IPS DF 6.9 (cell line): ENCODE data around the gene LRRC2.
A peak's percentile ranks its signal among the peaks of the same experiment; 100 is the strongest.

Source experiments
- DNase-seq: peaks from one replicate; pipeline ENCODE4 v3.0.0-alpha.2; 2013; ENCODE audit warnings: low read depth, low spot score
- H3K27ac ChIP-seq: one replicate; pipeline ENCODE4 v1.5.1; 2013; ENCODE audit warnings: low read length, control low read depth
- H3K27me3 ChIP-seq: 2 replicates; pipeline ENCODE4 v1.6.1; 2013; ENCODE audit warnings: mild to moderate bottlenecking, low read length; ENCODE audit not compliant: control insufficient read depth, insufficient read depth
- H3K36me3 ChIP-seq: 2 replicates; pipeline ENCODE4 v1.6.1; 2013; ENCODE audit warnings: low read length; ENCODE audit not compliant: control insufficient read depth, insufficient read depth
- H3K4me1 ChIP-seq: 2 replicates; pipeline ENCODE4 v1.6.1; 2013; ENCODE audit warnings: low read length; ENCODE audit not compliant: control insufficient read depth, insufficient read depth
- H3K4me3 ChIP-seq: 2 replicates; pipeline ENCODE4 v1.5.1; 2013; ENCODE audit warnings: mild to moderate bottlenecking, low read length
- H3K9me3 ChIP-seq: 2 replicates; pipeline ENCODE4 v1.6.1; 2013; ENCODE audit warnings: low read length, inconsistent platforms; ENCODE audit not compliant: control insufficient read depth, insufficient read depth
- WGBS: extraction: QIAGEN DNeasy Blood & Tissue Kit; methylation state at CpG from one replicate; pipeline ENCODE4 v1.1.7; 2013; ENCODE audit warnings: mixed read lengths, missing lambda C conversion rate; ENCODE audit not compliant: insufficient read length, insufficient coverage; 5-methylcytosine and 5-hydroxymethylcytosine counted together

Gene LRRC2

DNA sequence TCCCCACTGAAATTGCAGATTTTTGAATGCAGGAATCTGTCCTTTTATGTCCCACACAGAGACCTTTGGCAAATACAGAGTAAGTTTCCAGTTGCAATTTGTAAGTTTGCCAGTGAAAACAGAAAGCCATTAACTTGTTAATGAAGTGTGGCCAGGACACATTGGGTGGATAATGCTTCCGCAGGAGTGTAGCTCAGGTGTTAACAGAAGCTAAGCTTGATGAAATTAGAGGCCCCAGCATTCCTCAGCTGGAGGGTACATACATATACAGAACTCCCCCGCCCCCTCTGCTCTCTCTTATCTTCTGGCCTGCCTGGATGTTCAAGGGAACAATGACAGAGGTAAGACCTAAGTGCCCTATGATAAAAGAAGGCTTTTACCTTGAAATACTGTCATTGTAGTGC is 8.1 kb upstream of the LRRC2 start:
- H3K4me3 ChIP-seq, result no peak overlapping the region
- H3K27me3 ChIP-seq, result no peaks in the 10 kb centered on the region
- H3K9me3 ChIP-seq, result no peaks in the 10 kb centered on the region; the same call in 1 of the 2 replicates
- DNase-seq, result no peak
- H3K4me1 ChIP-seq, result peaks cover 3% of the 10 kb centered on the region; the same call in 1 of the 2 replicates
- WGBS, result no CpG with 5 or more reads among the region's 2 CpGs
- H3K36me3 ChIP-seq, result peaks cover 3% of the 10 kb centered on the region
- peak overlapping the region; percentile 23 for H3K27ac ChIP-seq

DNA sequence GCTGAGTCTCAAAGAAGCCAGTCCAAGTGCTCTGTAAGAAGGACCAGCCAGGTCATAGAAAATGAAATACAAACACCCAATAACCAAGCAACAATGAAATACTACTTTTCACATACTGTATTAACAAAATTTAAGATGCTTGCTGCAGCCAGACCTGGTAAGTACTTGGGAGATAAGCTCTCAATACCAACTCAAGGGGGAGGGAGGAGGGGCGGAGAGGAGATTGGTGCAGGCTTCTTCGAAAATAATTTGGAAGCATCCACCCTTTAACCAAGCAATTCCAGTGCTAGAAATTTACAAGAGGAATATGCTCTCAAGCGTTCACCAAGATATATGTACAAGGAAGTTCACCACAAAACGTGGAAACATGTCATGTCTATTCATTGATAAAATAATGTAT is 7.6 kb upstream of the LRRC2 start:
- peak overlapping the region; percentile 23 for H3K27ac ChIP-seq
- no peak overlapping the region for H3K4me3 ChIP-seq

DNA sequence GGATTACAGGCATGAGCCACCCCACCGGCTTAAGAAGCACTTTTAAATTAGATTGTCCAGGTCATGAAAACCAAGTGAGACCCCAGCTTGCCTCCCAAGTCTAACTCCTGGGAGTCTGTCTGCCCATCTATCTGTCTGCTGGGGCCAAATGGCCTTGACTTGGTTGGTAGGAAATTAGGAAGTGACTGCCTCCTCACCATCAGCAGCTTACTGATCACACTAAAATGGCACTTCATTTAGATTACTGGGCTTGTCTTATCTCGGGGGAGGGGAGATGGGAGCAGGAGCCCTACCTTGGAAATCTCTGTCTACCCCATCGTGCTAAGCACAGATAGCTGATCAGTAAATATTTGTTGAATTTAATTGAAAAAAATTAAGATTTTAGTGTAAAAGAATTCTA is 5.6 kb upstream of the LRRC2 start:
- Histone ChIP-seq H3K27me3 (no peaks in the 10 kb centered on the region), H3K9me3 (no peaks in the 10 kb centered on the region; the same call in 1 of the 2 replicates), H3K4me3 (no peak overlapping the region), H3K27ac (no peak overlapping the region), H3K4me1 (peaks cover 3% of the 10 kb centered on the region; the same call in 1 of the 2 replicates), H3K36me3 (no peaks in the 10 kb centered on the region)
- WGBS, result no CpG with 5 or more reads among the region's 3 CpGs
- no peak for DNase-seq

More for the DNA sequence above, 7.6 kb upstream of the LRRC2 start:
- no peak for DNase-seq
- H3K36me3 ChIP-seq, result no peaks in the 10 kb centered on the region
- H3K4me1 ChIP-seq, result peaks cover 3% of the 10 kb centered on the region; the same call in 1 of the 2 replicates
- no CpG with 5 or more reads among the region's 4 CpGs for WGBS
- H3K9me3 ChIP-seq, result no peaks in the 10 kb centered on the region; the same call in 1 of the 2 replicates
- no peaks in the 10 kb centered on the region for H3K27me3 ChIP-seq

DNA sequence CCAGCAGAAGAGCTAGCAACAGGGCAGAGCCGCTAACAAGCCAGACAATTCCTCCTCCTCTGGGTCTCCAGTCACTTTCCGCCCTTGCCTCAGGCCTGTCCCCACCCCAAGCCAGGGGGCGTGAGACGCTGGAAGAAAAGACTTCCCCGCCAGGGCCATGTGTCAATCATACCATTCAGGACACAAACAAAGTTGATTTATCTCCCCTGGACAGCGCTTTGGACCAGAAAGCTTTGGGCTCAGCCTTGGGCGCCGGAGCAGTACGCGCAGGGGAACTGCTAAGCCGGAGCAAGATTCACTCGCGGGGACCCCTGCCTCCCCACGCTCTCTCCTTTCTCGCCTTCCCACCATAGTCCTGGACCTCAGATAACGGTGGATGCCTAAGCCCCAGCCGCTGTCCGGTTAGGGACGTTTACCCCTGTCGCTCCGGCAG is 479 bp downstream of the LRRC2 start:
- no peak for DNase-seq
- WGBS, result no CpG with 5 or more reads among the region's 21 CpGs
- no peaks in the 10 kb centered on the region for H3K36me3 ChIP-seq
- H3K4me1 ChIP-seq, result peaks cover 3% of the 10 kb centered on the region; the same call in 1 of the 2 replicates
- H3K27me3 ChIP-seq, result no peaks in the 10 kb centered on the region
- no peak overlapping the region for H3K27ac ChIP-seq
- H3K4me3 ChIP-seq, result peak overlapping the region; percentile 33; the same call in 1 of the 2 replicates
- H3K9me3 ChIP-seq, result no peaks in the 10 kb centered on the region; the same call in 1 of the 2 replicates

DNA sequence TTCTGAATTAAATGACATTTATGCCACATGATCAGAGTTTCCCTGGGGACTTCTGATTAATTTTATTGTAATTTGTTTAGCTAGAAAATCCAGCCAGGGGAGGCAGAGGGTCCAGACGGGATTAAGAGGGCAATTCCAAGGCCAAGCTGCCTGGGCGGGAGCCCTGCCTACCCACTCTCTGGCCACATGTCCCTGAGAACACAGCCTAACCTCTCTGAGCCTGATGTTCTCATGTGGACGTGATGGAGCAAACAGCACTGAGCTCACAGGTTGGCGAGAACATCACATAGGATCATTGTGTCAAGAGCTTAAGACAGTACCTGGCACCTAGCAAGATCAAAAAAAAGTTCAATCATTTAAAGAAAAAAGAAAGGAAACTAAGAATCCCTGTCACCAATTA is 1.0 kb downstream of the LRRC2 start:
- H3K4me3 ChIP-seq, result no peak overlapping the region
- H3K27me3 ChIP-seq, result no peaks in the 10 kb centered on the region
- H3K4me1 ChIP-seq, result peaks cover 3% of the 10 kb centered on the region; the same call in 1 of the 2 replicates
- DNase-seq, result no peak
- no peaks in the 10 kb centered on the region for H3K36me3 ChIP-seq
- no peaks in the 10 kb centered on the region; the same call in 1 of the 2 replicates for H3K9me3 ChIP-seq
- no peak overlapping the region for H3K27ac ChIP-seq
- no CpG with 5 or more reads among the region's 4 CpGs for WGBS

DNA sequence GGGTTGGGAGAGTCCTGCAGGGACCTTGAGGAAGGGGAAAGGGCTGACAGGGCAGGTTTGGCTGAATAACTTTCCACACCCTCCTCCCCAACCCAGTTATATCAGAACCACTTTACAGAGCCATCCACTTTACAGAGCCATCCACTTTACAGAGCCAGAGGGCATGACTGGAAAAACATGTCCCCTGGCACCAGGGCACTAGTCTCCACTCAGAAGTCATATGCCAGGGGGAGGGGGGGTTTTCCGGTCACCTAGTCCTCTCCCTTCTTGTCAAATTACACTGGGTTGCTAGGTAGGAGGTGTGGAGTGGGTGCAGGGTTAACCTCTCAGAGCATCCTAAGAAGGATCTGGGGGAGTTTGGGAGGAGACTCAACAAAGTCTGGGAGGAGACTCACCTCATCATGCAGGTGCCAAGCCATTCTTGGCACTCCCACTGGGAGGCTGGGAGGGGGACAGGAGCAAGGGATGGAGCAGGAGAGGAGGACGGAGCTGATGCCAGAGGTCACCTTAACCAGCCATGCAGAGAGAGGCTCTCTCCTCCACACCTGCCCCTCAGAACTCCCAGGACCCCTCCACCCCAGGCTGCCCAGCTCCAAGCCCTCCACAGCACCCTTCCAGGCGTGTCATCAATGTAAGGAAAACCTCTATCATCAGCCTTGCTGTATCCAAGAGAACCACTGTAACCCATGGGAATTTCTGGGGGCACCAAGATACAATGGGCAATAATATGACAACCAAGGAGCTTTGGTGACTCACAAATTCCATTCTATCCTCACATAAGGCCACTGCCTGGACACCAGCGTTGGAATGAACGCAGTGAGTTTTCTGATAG is 1.7 kb downstream of the LRRC2 start:
- no CpG with 5 or more reads among the region's 5 CpGs for WGBS
- no peak for DNase-seq
- no peaks in the 10 kb centered on the region for H3K9me3 ChIP-seq
- H3K4me1 ChIP-seq, result peaks cover 3% of the 10 kb centered on the region; the same call in 1 of the 2 replicates
- H3K4me3 ChIP-seq, result no peak overlapping the region
- H3K36me3 ChIP-seq, result no peaks in the 10 kb centered on the region
- H3K27ac ChIP-seq, result no peak overlapping the region
- no peaks in the 10 kb centered on the region for H3K27me3 ChIP-seq

DNA sequence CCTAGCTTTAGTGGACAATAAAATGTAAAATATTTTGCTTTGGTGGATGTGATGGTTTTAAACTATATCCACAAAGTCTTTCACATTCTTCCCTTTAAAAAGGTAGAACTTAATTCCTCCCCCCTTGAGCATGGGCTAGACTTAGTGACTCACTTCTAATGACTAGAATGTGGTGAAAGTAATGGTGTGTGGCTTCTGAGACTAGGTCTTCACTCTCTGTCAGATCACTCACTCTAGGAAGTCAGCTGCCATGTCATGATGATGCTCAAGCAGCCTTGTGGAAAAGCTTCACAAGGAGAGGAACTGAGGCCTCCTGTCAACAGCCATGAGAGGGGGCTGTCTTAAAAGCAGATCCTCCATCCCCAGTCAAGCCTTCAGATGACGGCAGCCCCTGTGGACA is 4.2 kb downstream of the LRRC2 start:
- Histone ChIP-seq H3K27ac (no peak overlapping the region), H3K36me3 (no peaks in the 10 kb centered on the region), H3K9me3 (no peaks in the 10 kb centered on the region), H3K4me1 (peaks cover 6% of the 10 kb centered on the region), H3K4me3 (no peak overlapping the region), H3K27me3 (no peaks in the 10 kb centered on the region)
- no CpG with 5 or more reads among the region's 1 CpG for WGBS
- no peak for DNase-seq

DNA sequence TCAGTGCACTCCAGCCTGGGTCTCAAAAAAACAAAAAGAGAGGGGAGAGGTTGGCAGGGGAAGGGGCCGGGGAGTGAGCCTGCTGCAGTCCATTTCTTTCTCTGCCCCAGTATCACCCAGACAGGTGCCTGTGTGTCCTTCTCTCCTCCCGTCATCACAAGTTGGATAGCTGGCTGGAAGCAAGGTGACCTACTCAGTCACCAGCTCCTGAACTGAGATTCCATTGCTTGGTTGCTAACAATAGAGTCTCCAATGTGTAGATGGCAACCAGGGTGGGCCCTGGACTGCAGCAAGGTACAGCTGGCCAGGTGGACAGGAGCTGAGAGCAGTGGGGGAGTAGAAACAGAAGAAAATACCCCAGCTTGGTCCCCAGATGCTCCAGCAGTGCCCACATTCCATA is 4.6 kb downstream of the LRRC2 start:
- no peaks in the 10 kb centered on the region for H3K9me3 ChIP-seq
- no peak overlapping the region for H3K27ac ChIP-seq
- peaks cover 6% of the 10 kb centered on the region for H3K4me1 ChIP-seq
- no peak for DNase-seq
- H3K4me3 ChIP-seq, result no peak overlapping the region
- no peaks in the 10 kb centered on the region for H3K36me3 ChIP-seq
- H3K27me3 ChIP-seq, result no peaks in the 10 kb centered on the region
- WGBS, result no CpG with 5 or more reads among the region's 2 CpGs

DNA sequence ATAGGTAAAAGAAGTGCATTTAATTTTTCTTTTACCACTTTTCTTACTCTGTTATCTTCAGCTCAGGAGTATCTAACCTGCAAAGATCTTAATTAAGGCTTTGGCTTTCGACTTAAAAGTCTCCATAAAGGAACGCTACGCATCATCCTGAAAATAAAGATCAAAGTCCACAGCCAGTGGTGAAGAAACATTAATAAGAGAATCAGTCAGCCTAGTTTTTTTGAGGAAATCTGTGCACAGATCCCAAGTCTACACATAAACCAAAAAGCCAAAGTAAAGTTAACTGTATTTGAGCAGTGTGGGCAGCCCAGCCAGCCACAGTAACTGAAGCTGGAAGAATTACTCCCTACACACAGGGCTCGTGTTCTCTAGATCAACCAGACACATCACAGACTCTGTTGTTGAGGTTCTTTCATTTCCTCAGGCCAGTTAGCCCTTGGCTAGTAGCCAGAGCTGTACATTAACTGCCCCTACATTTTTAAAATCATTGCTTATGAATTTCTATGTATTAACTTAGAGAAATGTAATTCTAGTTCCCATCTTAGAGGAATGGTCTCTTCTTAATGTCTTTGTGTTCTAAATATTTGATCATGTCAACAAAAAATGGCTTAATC is 6.9 kb downstream of the LRRC2 start:
- no peak for DNase-seq
- H3K36me3 ChIP-seq, result no peaks in the 10 kb centered on the region
- no peak overlapping the region for H3K4me3 ChIP-seq
- H3K27me3 ChIP-seq, result no peaks in the 10 kb centered on the region
- H3K4me1 ChIP-seq, result peaks cover 6% of the 10 kb centered on the region
- H3K9me3 ChIP-seq, result no peaks in the 10 kb centered on the region
- no peak overlapping the region for H3K27ac ChIP-seq
- WGBS, result no CpG with 5 or more reads among the region's 4 CpGs

DNA sequence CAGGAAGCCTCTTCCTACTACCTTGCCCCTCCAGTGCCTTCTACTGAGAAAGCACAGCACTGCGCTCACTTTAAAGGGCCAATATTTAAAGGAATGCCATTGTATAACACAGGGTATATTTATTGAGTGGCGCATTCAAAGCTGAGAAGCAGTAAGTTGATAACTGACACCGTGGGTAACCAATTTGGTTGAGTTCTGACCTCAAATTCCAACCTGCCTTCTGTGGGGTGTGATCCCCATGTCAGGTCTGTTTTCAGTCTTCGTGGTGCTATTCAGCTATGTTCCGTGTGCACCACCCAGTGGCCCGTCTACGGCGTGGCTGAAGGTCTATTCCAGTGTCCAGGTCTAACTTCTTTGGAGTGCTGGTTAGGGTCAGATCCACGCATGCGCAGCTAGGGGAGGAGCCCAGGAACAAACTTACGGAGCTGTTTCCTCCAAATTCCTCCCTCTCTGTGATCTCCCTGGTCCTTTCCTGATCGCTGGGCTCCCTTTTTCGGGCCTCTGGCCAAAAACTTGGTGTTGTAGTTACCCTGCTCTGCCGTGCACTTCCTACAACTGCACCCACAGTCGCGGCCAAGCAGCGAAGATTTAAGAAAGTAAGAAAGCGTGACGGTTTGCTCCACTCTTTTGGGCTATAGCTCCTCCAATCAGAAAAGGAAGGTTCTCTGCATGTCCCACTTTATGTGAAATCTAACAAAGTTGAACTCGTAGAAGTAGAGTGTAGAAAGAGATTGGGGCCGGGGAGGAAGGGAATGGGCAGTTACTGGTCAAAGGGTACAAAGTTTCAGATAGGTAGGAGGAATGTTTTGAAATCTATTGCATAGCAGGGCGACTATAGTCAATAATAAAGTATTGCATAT is 7.7 kb downstream of the LRRC2 start:
- no peak for DNase-seq
- Histone ChIP-seq H3K36me3 (no peaks in the 10 kb centered on the region), H3K27ac (no peak overlapping the region), H3K27me3 (no peaks in the 10 kb centered on the region), H3K4me3 (no peak overlapping the region), H3K9me3 (no peaks in the 10 kb centered on the region), H3K4me1 (peaks cover 5% of the 10 kb centered on the region)
- no CpG with 5 or more reads among the region's 22 CpGs for WGBS
